HG02973 (cell line): Measurements from ENCODE around the gene RCAN1.

Experiments used
- ATAC-seq: cut with Tn5 transposase; IDR thresholded peaks from one replicate; pipeline ENCODE4 v1.9.1; 2021; ENCODE audit warnings: moderate library complexity; ENCODE audit not compliant: unreplicated experiment

The RCAN1 gene

DNA sequence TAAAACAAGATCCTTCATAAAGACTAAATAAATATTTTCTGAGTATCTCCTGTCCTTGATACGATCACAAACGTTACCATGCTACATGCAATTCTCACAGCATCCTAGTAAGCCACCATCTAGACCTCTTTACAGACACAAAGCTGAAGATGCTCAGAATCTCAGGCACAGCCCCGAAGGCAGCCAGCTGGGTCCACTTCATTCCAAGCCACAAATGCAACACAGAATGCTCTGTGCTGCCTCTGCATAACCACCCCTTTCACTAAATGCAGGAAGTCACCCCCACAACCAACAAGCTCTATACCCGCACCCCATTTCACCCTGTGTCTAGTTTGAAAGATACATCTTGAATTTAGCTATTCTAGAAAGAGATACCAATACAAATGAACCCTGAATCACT is 12.9 kb downstream of the RCAN1 start:
- ATAC-seq = no peak

DNA sequence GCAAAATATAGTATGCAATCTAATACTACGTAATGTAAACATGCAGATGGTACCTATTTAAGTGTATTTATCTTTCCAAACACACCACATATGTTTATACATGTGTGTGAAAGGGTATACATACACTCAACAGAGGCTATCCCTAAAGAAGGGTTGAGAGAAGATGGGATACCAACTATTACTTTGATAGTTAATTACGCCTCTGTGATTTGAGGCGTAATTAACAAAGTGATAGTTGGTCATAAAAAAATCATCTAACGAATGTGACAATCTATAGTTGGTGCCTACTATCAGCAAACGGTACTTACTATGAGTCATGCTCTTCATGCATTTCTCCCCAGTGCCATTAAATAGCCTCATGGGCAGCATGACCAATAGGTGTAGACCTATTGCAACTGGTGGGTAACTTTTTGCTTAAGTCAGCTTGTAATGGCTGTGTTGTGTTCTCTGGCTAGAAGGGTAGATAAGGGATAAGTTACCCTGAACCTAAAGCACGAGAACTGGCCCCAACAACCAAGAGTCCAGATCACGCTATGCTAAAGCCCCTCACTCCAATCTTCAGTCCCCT is 15.3 kb downstream of the RCAN1 start:
- ATAC-seq = no peak

DNA sequence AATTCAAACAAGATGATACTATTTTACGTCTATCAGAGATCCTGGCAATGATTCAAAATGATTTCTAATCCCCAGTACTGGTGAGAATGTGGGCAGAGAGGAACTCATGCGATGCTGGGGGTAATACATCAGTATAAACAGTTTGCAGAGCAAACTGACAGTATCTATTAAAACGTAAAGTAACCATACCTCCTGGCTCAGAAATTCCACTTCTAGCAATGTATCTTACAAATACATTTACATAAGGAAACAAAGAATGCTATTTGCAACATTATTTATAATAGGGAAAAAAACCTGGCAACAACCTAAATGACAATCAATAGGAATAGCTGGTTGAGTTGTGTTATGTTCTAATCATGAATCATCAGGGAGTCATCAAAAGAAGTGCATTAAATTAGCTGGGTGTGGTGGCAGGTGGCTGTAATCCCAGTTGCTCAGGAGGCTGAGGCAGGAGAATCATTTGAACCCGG is 15.9 kb downstream of the RCAN1 start:
- no peak for ATAC-seq

DNA sequence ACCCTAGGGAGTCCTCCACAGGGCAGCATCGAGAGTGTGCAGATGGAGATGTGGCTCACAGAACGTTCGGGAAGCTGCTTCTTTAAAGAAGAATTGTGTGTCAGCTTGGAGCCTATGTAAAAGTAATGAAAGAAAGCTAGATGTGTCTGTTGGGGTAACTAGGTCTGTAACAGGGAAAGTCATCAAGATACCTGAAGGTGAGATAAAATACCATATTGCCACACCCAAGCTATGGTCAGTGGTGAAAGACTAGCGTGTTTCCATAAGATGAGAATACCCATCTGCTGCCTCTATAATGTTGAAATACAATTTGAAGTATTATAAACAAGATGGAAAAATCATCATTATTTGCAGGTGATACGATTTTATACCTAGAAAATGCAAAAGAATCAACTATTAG is 17.5 kb downstream of the RCAN1 start:
- no peak for ATAC-seq

DNA sequence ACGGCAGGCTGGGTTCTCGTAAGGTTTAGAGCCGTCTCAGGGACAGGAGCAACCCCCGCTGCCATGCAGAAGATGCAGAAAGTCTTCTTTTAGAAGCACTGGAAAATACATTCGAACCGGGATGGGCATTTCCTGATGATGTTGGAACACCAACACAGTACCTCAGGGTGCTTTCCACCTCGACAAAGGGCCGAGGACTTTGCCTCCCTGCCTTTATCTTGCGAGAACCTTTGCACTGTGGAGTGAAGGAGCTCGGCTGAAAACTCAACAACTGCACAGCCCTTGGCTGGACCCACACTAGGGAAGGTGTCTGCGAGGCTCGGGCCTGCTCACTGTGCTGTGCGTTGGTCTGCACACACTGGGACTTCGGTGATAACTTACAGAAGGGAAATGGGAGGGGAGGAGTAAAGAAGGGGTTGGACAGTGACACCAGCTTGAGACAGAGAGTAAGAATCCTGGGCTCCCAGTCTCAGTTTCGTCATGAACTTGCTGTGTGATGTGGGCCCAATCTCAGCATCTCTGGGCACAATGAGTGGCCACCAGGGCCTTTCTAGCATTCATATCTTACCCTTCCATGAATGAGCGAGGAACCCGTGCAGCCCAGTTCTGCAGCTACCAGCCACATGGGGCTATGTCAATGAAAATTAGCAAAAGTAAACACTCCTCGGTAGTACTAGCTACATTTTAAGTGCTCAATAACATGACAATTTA is 18.2 kb downstream of the RCAN1 start:
- ATAC-seq = no peak

DNA sequence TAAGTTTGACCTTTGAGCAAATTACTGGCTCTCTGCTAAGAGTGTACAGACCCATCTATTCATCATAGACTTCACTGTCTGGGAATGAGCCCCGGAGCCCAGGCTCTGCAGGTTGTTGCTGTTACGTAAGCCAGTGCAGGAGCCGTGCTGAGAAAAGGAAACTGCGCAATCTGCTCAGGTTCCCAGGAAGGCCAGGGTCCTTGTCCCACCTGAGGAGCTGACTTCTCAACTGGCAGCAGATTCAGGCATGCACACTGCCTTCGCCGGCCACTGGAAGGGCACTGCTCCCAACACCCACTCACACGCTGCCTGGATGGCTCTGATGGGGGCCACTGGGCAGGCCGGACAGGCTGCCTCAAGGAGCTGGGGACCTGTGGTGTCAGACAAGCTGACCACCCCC is 19.5 kb downstream of the RCAN1 start:
- ATAC-seq = no peak

DNA sequence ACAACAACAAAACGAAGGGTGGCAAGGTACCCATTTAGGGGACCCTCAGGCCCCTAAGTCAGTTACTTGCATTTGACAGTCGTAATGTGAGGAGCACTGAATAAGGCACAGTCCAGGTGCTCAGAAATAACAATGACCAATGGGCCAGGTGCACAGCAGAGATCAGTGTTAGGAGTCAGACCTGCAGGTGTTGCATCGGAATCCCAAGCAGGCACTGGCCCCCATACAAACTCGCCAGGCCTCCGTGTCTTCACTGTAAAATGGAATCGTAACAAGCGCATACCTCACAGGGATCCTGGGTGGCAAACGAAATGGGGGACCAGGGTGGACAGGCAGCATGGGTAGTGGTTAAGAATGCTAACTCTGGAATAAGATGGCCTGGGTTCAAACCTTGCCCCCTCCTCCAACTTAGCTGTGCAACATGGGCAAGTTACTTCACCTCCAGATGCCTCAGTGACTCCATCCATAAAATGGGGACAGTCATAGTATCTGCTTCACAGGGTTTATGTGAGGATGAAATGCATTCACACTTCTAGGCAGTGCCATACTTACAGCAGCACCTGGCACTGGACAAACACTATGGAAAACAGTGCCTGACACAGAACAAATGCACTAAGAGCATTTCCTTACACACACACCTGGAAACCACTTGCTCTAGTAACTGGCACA is 20.2 kb downstream of the RCAN1 start:
- ATAC-seq = no peak

DNA sequence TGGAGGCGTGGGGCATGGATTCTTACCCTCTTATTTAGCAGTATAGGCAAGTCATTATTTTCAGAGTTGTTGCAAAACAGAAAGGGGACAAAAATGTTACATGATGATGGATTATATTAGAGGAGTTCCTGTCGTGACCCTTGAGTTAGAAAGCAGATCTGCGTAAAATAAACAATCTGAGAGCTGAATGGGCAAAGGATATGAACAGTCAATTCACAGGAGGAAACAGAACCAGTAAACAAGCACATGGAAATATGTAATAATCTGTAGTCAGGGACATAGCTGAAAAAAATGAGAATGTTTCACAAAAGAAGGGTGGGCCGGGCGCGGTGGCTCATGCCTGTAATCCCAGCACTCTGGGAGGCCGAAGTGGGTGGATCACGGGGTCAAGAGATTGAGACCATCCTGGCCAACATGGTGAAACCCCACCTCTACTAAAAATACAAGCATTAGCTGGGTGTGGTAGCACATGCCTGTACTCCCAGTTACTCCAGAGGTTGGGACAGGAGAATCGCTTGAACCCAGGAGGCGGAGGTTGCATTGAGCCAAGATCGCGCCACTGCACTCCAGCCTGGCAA is 20.9 kb downstream of the RCAN1 start:
- no peak for ATAC-seq

DNA sequence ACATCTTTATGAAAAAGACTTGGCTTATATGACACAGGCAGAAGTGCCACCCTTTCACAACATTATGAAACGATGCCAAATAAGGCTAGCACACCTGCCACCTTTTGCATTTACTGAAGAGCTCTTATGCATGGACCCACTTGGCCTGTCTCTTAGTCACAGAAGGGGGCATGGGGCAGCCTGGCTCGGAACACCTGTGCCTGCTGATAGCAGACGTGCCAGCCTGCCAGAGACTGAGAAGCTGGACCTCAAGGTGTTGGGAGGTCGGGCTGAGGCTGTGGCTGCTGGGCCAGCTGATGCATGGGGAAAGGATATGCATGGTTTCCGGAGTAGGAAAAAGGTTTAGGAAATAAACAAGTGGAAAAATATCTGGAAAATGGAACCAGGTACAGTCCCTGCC is 21.5 kb downstream of the RCAN1 start:
- ATAC-seq = no peak

DNA sequence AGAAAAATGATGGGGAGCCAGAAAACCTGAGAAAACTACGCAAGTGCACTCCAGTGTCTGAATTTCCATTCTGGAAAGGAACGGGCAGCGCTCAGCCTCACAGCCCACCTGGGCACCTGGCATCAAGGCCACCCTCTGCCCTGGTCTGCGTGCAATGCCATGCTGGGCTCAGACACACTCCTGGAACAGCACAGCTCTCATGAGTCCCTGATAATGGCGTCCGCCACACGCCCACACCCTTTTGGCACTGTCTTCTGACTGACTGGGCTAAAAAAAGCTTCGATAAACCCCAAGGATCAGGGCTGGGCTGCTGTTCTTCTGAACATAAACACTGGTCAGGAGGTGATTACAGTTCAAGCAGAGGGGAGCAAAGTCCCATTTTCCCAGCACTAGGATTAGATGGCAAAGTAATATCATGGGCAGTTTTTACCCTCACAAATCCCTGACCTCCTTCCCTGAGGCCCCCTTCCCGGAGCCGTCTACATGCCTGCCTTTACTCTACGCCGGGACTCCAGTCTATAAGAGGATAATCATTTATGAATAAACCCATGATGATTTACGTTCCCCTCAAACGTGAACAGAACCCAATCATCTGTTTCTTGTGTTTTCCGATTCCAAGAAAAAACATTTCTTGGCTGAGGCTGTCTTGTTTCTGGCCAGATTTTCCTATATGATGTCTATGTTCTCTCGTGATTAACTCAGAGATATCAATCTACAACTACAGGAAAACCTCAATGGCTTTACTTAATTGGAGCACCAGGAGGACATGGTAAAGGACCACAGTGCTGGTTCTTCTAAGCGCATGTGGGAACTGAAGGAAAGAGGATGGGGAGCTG is 22.6 kb downstream of the RCAN1 start:
- no peak for ATAC-seq

DNA sequence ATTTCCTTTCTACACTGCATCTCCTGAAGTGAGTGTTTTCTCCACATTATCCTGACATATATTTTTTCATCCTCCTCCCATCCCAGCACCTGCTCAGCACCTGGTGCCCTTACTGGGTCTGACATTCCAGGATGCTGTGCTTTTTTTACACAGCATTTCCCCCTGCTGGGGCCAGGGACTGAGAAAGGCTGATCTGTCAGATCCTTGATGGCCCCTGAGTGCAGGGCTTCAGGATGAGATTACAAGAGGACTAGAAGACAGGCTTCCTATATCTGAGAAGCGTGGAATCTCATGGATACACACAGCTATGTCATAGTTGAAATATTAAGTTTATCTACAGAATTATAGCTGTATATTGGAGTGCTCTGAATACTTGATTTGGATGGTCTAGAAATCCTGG is 24.4 kb downstream of the RCAN1 start:
- no peak for ATAC-seq

DNA sequence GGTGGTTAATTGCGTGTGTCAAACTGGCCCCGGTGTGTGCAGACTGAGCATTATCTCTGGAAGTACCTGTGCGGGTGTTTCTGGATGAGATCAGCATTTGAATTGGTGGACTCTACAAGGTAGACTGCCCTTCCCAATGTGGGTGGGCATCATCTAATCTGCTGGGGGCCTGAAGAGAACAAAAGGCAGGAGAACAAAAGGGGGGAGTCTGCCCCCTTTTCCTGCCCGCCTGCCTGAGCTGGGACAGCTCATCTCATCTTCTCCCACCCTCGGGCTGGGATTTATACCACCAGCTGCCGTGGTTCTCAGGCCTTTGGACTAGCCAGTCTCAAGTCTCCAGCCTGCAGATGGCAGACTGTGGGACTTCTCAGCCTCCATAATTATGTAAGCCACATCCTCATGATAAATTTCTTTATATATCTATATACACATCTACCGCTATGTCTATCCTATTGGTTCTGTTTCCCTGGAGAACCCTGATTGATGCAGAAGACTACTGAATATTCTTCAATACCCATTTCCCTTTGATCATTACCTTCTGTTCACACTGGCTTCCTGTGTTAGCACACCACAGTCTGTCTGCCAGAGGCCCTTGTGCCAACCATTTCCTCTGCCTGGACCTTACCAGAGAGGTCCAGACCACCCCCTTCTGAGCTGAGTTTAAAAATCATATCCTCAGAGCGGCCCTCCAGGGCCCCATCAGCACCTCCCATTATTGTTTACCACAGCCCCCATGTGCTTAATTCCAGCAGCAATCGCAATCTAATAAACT is 25.2 kb downstream of the RCAN1 start:
- ATAC-seq = no peak

DNA sequence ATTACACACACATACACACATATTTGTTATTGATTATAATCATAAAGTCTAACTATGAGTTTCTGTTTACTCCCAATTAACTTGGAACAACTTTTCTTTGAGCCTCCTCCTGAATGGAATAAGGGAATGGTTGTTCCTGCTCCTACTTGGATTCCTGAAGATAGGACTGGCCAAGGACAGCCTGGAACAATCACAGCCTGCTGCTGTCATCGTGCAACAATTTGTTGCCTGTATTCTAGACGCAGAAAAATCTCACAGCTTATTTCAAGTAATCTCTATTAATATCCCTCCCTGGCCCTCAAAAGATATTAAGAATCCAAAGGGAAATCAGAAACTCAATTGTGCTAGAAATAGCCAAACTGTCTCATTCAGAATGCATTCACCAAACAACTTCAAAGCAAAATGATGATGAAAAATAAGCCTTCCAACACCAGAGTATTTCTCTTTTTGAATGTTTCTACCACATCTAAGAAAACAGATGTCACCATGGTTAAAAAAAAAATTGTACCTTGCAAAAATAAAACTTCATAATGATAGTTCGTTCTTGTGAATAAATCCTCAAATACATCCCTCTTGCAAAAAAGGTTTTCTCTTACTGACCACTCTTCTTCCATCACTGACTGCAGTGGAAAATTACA is 30.9 kb downstream of the RCAN1 start:
- no peak for ATAC-seq

DNA sequence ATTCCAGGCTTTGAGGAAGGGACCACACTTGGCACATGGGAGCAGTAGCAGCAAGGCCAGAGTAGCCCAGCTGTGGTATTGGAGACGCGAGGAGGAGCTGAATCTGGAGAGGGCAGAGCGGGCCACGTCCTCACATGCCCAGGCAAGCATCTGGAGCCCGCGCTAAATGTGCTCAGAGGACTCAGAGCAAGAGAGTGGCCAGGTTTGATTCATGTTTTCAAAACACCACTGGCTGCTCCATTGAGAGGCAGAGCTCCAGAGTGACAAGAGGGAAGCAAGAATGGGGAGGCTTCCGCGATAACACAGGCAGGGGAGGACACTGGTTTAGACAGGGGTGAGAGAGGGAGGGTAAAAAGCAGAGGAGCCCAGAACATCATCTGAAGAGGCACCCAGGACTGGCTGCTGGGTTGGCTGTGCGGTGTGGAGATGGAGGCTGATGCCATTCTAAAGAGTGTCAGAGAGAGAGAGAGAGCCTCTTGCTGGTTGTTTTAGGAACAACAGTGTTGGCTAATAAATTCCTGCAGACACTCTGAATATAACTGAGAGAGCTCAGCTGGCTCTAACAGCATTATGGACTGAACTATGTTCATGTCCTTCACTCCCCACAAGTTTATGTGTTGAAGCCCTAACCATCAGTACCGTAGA is 32.3 kb downstream of the RCAN1 start:
- ATAC-seq = no peak

DNA sequence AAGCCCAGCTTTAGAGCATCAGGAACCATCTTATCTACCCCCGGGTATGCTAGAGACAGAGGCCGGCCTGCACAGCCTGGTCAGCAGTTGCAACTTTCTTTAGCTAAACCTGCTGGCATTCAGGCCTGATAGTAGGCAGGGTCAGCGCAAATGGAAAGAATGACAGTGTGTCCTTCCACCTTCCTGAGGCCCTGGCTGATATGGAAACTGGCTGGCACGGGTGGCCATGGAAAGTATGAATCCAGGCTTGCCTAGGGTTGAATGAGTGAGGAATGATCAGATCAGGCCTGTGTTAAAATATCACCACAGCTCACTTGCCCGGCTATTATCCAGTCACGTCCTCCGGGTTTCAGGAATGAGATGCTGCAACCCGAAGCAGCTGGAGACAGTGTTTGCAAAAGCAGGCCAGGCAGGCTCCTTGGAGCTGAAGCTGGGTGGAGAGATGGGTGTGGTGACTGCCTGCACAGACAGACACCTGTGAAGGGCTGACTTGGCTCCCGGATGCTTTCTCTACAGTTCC is 34.7 kb downstream of the RCAN1 start:
- ATAC-seq = no peak

DNA sequence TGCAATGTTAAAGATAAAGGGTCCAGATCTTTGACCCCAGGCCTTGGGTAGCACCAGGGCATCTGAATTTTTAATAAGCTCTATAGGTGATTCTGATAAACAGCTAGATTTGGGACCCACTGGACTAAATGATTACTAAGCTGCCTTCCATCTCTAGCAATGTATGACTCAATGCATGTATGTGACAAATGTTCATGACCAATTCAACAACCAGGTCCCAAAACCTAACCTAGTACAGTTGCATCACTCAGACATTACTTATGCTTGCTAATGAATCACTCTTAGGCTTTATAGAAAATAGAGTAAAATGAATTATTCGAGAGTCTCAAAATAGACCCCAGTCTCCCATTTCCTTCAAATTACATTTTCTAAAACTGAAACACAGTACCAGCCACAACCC is 35.5 kb downstream of the RCAN1 start:
- no peak for ATAC-seq

DNA sequence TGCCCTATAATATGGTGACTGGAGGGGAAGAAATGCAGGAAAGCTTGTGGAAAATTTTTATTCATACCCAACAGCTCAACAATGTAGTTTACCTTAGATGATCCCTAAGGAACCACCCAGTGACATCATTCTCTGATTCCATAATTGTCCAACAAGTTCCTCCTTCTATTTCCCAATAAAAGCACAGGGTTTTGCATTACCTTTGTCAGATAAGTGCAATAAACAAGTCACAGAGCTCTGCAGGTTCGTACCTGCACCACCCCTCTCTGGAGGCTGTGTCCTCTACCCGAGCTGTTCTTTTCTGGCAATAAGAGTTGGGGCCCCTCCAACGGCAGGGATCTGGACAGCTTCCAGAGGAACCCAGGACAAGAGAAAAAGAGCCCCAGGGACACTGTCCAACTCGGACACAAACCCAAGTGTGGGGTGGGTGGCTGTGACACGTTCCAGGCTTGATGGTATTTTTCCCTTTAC is 38.8 kb downstream of the RCAN1 start:
- no peak for ATAC-seq

DNA sequence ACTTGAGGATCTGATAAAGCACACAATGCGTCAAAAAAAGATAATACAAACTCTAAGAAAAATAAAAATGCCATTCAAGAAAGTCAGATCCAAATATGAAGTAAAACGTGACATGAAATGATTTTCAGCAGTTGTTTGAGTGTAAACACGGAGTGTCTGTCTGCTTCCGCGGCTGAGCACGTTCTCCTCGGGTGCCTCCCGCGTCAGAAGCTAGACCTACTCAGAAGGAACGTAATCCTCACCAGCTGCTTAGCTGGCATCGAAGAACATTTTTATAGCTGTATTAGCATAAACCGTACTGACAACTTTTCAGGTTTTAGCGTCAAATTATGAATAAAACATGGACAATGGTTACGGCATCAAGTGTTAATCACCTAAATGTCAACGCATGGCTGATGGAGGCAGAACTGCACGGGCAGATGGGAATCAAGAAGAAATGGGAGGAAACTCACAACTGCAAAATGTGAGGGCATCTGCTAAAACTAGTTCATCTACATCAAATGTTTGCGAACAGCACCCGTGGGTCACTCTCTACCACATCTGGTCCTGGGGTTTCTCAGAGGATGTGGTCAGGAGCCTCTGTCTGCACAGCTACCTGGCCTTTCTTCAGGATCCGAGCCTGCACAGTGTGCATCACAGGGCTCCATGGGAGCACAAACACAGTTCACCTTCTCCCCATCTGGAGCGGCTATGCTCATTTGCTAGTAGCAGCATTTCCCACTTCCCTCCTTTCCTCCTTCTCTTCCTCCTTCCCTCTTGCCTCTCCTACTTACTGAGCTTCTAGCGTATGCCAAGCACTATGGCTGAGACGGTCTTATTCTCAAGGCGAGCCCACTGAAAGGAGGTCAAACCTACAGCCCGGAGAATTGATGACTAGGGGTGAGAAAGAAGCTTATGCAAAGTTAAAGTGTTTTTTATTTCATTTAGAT is 40.0 kb downstream of the RCAN1 start:
- ATAC-seq = no peak
